Suprapubic skin (tissue), 4 donors: ENCODE results near the gene KCNG4. TPM values are rescaled to one million over a fixed set of nuclear protein-coding genes. Genes with fewer than 3 reads are reported as not detected.

Experiments used
- DNase-seq, 2 donors: peaks; one replicate each; pipeline ENCODE4 v3.0.0-alpha.2; 2019; ENCODE audit warnings: low spot score in 2 of 2
- H3K27ac ChIP-seq: fragments of 200-600 bp; sonication (generic); one replicate; pipeline ENCODE4 v1.5.1; 2019
- H3K27me3 ChIP-seq: fragments of 200-600 bp; sonication (generic); one replicate; pipeline ENCODE4 v1.5.1; 2019
- H3K36me3 ChIP-seq: fragments of 200-600 bp; sonication (generic); one replicate; pipeline ENCODE4 v1.5.1; 2019
- H3K4me1 ChIP-seq: fragments of 200-600 bp; sonication (generic); one replicate; pipeline ENCODE4 v1.5.1; 2019
- H3K4me3 ChIP-seq: fragments of 200-600 bp; sonication (generic); one replicate; pipeline ENCODE4 v1.5.1; 2019; ENCODE audit warnings: mild to moderate bottlenecking
- H3K9me3 ChIP-seq: fragments of 200-600 bp; sonication (generic); one replicate; pipeline ENCODE4 v1.5.1; 2019
- CTCF ChIP-seq, 2 donors: fragments of 200-600 bp in 1 of 2; fragments of 450-650 bp in 1 of 2; sonication (generic) in 1 of 2; IDR thresholded peaks; one replicate each; pipeline ENCODE4 v1.5.1; 2016 to 2019; ENCODE audit warnings: antibody characterized with exemption in 2 of 2, mild to moderate bottlenecking in 1 of 2, moderate library complexity in 1 of 2
- EP300 ChIP-seq: sonication (generic); formaldehyde crosslinking; IDR thresholded peaks from one replicate; pipeline ENCODE4 v1.6.1; 2017; ENCODE audit warnings: antibody characterized with exemption
- POLR2A ChIP-seq, 2 donors: fragments of 450-650 bp; IDR thresholded peaks; one replicate each; pipeline ENCODE4 v1.6.1; 2017; ENCODE audit warnings: antibody characterized with exemption in 2 of 2, mild to moderate bottlenecking in 2 of 2, moderate library complexity in 2 of 2
- POLR2AphosphoS5 ChIP-seq, 3 donors: sonication (generic); formaldehyde crosslinking; IDR thresholded peaks; one replicate each; pipeline ENCODE4 v1.6.1; 2017; ENCODE audit warnings: antibody characterized with exemption in 3 of 3
- WGBS: methylation state at CpG from one replicate; pipeline ENCODE4 v1.1.5; 2018; 5-methylcytosine and 5-hydroxymethylcytosine counted together
- total RNA-seq, 4 donors: library from RNA; depleted of rRNA; stranded (reverse); fragments of >200 nt; gene quantifications; one replicate each; pipeline ENCODE4 v1.1.0, GENCODE V29; 2016

The KCNG4 gene
- total RNA-seq, 4 donors from 2014 or later, result not detected

GRCh38 chr16:84190731-84191388 is 49.0 kb downstream of the KCNG4 start, which contains the start of gene ADAD2:
TSS of gene ADAD2 (plus strand) at chr16:84191157. CDS start at chr16:84191231, 74 bp downstream.
- 94% methylated on average over 36 of the region's 47 CpGs for WGBS
- Histone ChIP-seq H3K9me3 (no peaks in the 10 kb centered on the region), H3K27me3 (no peaks in the 10 kb centered on the region), H3K36me3 (peaks cover 3% of the 10 kb centered on the region), H3K4me3 (no peak within 1 kb of the TSS), H3K27ac (no peak within 1 kb of the TSS), H3K4me1 (peaks cover 18% of the 10 kb centered on the region)
- TF ChIP-seq CTCF (IDR thresholded peaks at IDR 0.05), result no peak
- TF ChIP-seq EP300, result no peak
- TF ChIP-seq POLR2A (IDR thresholded peaks at IDR 0.05), result no peak
- TF ChIP-seq POLR2AphosphoS5 (IDR thresholded peaks at IDR 0.05), result no peak
- DNase-seq, result no peak

- Histone ChIP-seq H3K36me3 (peaks cover 24% of the 10 kb centered on the region), H3K4me3 (peak within 1 kb of the TSS; percentile 67), H3K9me3 (no peaks in the 10 kb centered on the region), H3K27me3 (no peaks in the 10 kb centered on the region), H3K27ac (peak within 1 kb of the TSS; percentile 38), H3K4me1 (peaks cover 20% of the 10 kb centered on the region)
- 16% methylated on average over 7 of the region's 55 CpGs for WGBS
- TF ChIP-seq POLR2AphosphoS5 (IDR thresholded peaks at IDR 0.05), result peak in 2 of 3 donors; percentile 40 to 83
- TF ChIP-seq POLR2A (IDR thresholded peaks at IDR 0.05), result no peak
- TF ChIP-seq EP300, result no peak
- peak; percentile 91 to 98 for TF ChIP-seq CTCF (IDR thresholded peaks at IDR 0.05)
- DNase-seq, result peak; percentile 94
Observed at GRCh38 chr16:84186685-84187437, 53.0 kb downstream of the KCNG4 start, which contains the start of gene TAF1C. TSS of gene TAF1C (minus strand) at chr16:84187057. CDS start at chr16:84184988, 2,069 bp downstream.

- H3K27me3 ChIP-seq, result no peaks in the 10 kb centered on the region
- DNase-seq, result no peak
- peaks cover 41% of the 10 kb centered on the region for H3K36me3 ChIP-seq
- no peaks in the 10 kb centered on the region for H3K9me3 ChIP-seq
- H3K4me1 ChIP-seq, result peaks cover 20% of the 10 kb centered on the region
- H3K4me3 ChIP-seq, result no peak overlapping the region
- H3K27ac ChIP-seq, result no peak overlapping the region
- TF ChIP-seq EP300 (no peak), CTCF (IDR thresholded peaks at IDR 0.05) (no peak), POLR2A (IDR thresholded peaks at IDR 0.05) (no peak), POLR2AphosphoS5 (IDR thresholded peaks at IDR 0.05) (no peak)
- 60% methylated on average over 10 of the region's 10 CpGs for WGBS
Observed at GRCh38 chr16:84184775-84185174, 55.0 kb downstream of the KCNG4 start.

- Histone ChIP-seq H3K27me3 (no peaks in the 10 kb centered on the region), H3K27ac (no peak overlapping the region), H3K4me3 (no peak overlapping the region), H3K4me1 (peaks cover 20% of the 10 kb centered on the region), H3K36me3 (peaks cover 49% of the 10 kb centered on the region), H3K9me3 (no peaks in the 10 kb centered on the region)
- WGBS, result 85% methylated on average over 11 of the region's 11 CpGs
- no peak for DNase-seq
- TF ChIP-seq POLR2AphosphoS5 (IDR thresholded peaks at IDR 0.05) (no peak), CTCF (IDR thresholded peaks at IDR 0.05) (no peak), POLR2A (IDR thresholded peaks at IDR 0.05) (no peak), EP300 (no peak)
Observed at GRCh38 chr16:84183911-84184591, 55.8 kb downstream of the KCNG4 start.

GRCh38 chr16:84183572-84183875 is 56.3 kb downstream of the KCNG4 start:
- Histone ChIP-seq H3K27ac (no peak overlapping the region), H3K4me1 (peaks cover 20% of the 10 kb centered on the region), H3K4me3 (no peak overlapping the region), H3K27me3 (no peaks in the 10 kb centered on the region), H3K9me3 (no peaks in the 10 kb centered on the region), H3K36me3 (peaks cover 54% of the 10 kb centered on the region)
- no peak for DNase-seq
- 89% methylated on average over 3 of the region's 5 CpGs for WGBS
- TF ChIP-seq POLR2A (IDR thresholded peaks at IDR 0.05) (no peak), CTCF (IDR thresholded peaks at IDR 0.05) (no peak), EP300 (no peak), POLR2AphosphoS5 (IDR thresholded peaks at IDR 0.05) (no peak)
